ENCODE results near the gene TBX3.

DNA sequence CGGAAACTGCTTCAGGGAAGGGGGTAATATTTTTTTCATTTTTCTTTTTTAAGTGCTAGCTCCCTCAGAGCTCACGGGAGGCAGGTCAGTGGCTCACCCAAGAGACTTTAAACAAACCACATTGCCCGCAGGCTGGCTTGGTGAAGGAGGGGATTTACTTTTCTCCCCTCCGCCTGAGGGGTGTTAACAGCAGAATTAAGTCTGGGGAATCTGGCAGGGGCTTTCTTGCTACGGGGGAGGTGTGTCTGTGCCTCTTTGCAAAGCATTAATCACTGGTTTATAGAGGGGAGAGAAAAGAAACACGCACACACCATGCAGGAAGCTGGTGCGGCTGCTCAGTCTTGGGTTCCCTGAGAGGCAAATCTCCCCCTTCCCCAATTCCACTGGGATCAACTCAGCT lies 26.2 kb upstream of the TBX3 start:
- TF ChIP-seq ZNF274 (IDR thresholded peaks at IDR 0.05; ENCODE audit: low read depth, low read length) = no peak
- no peak for TF ChIP-seq SUZ12 (IDR thresholded peaks at IDR 0.05; ENCODE audit: extremely low read depth, insufficient read depth, insufficient read length)
- TF ChIP-seq YY1 (IDR thresholded peaks at IDR 0.05; ENCODE audit: insufficient read depth, insufficient read length) = no peak

Measured in NT2/D1 (cell line).